ENCODE data around the gene DAP. TPM values are rescaled to one million over a fixed set of nuclear protein-coding genes. Genes with fewer than 3 reads are reported as not detected.

DAP gene
- total RNA-seq, 1 experiment from 2014 or later = 108 TPM

- ChIA-PET CTCF (no interaction called here), POLR2A (no interaction called here)
- no peaks in the 10 kb centered on the region for H3K27me3 ChIP-seq (ENCODE audit: control insufficient read depth, insufficient read depth, low read length)
- DNase-seq (ENCODE audit: low read depth, low spot score) (no peak), ATAC-seq (no peak)
- intact Hi-C loops (cut with micrococcal nuclease; ENCODE audit: unreplicated experiment) = loop anchor here (10.0 kb wide), 1 partner anchor 173 kb away; no protein-coding TSS in a partner anchor
- H3K36me3 ChIP-seq (ENCODE audit: control insufficient read depth, insufficient read depth, low read length) = no peaks in the 10 kb centered on the region
- no TSS peak for BruUV-seq (replicated peaks)
- in situ Hi-C loops (cut with HindIII; ENCODE audit: low pct_unique_long_range_greater_than_20kb, low sequenced_read_pairs) = no loop called here
- TF ChIP-seq, protein P1, sequence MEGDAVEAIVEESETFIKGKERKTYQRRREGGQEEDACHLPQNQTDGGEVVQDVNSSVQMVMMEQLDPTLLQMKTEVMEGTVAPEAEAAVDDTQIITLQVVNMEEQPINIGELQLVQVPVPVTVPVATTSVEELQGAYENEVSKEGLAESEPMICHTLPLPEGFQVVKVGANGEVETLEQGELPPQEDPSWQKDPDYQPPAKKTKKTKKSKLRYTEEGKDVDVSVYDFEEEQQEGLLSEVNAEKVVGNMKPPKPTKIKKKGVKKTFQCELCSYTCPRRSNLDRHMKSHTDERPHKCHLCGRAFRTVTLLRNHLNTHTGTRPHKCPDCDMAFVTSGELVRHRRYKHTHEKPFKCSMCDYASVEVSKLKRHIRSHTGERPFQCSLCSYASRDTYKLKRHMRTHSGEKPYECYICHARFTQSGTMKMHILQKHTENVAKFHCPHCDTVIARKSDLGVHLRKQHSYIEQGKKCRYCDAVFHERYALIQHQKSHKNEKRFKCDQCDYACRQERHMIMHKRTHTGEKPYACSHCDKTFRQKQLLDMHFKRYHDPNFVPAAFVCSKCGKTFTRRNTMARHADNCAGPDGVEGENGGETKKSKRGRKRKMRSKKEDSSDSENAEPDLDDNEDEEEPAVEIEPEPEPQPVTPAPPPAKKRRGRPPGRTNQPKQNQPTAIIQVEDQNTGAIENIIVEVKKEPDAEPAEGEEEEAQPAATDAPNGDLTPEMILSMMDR (IDR thresholded peaks at IDR 0.05) = no peak
- no peak for TF ChIP-seq REST (IDR thresholded peaks at IDR 0.05; ENCODE audit: insufficient read depth in 1 of 2, low read depth in 2 of 2, low read length in 1 of 2)
- no peak for TF ChIP-seq TCF7L2 (IDR thresholded peaks at IDR 0.05; ENCODE audit: low read depth, low read length)
- no peak for TF ChIP-seq POLR2AphosphoS5 (IDR thresholded peaks at IDR 0.05; ENCODE audit: low read depth, low read length)
- TF ChIP-seq SIN3A (IDR thresholded peaks at IDR 0.05; ENCODE audit: borderline replicate concordance, insufficient read depth, low read depth, low read length) = no peak
- no peaks in the 10 kb centered on the region for H3K9me3 ChIP-seq (ENCODE audit: control insufficient read depth, insufficient read depth, low read depth, low read length)
- H3K27ac ChIP-seq (ENCODE audit: low read length) = no peak overlapping the region
- H3K4me3 ChIP-seq (ENCODE audit: low read depth in 2 of 2, low read length in 2 of 2) = no peak overlapping the region
- peaks cover 8% of the 10 kb centered on the region for H3K4me1 ChIP-seq (ENCODE audit: control insufficient read depth, insufficient read depth, low read length)
These were observed 68.9 kb downstream of the DAP start for GRCh38 chr5:10691826-10692785.

GRCh38 chr5:10690460-10691440 lies 70.3 kb downstream of the DAP start:
- TF ChIP-seq, protein P1 (IDR thresholded peaks at IDR 0.05) = no peak
- no peak for TF ChIP-seq TCF7L2 (IDR thresholded peaks at IDR 0.05; ENCODE audit: low read depth, low read length)
- no peak for TF ChIP-seq POLR2AphosphoS5 (IDR thresholded peaks at IDR 0.05; ENCODE audit: low read depth, low read length)
- no peak for TF ChIP-seq SIN3A (IDR thresholded peaks at IDR 0.05; ENCODE audit: borderline replicate concordance, insufficient read depth, low read depth, low read length)
- TF ChIP-seq REST (IDR thresholded peaks at IDR 0.05; ENCODE audit: insufficient read depth in 1 of 2, low read depth in 2 of 2, low read length in 1 of 2) = no peak
- H3K27ac ChIP-seq (ENCODE audit: low read length) = no peak overlapping the region
- no peaks in the 10 kb centered on the region for H3K27me3 ChIP-seq (ENCODE audit: control insufficient read depth, insufficient read depth, low read length)
- CTCF ChIA-PET = interaction anchor here (0.6 to 0.9 kb wide), 2 partner anchors 12 to 244 kb away, joined by 3 to 5 read pairs; no protein-coding TSS in a partner anchor
- peaks cover 8% of the 10 kb centered on the region for H3K4me1 ChIP-seq (ENCODE audit: control insufficient read depth, insufficient read depth, low read length)
- in situ Hi-C loops (cut with HindIII; ENCODE audit: low pct_unique_long_range_greater_than_20kb, low sequenced_read_pairs) = no loop called here
- POLR2A ChIA-PET = interaction anchor here (0.7 kb wide), 1 partner anchor 214 kb away, joined by 3 read pairs; no protein-coding TSS in a partner anchor
- no TSS peak for BruUV-seq (replicated peaks)
- intact Hi-C loops (cut with micrococcal nuclease; ENCODE audit: unreplicated experiment) = loop anchor here (10.0 kb wide), 1 partner anchor 174 kb away; no protein-coding TSS in a partner anchor
- H3K9me3 ChIP-seq (ENCODE audit: control insufficient read depth, insufficient read depth, low read depth, low read length) = no peaks in the 10 kb centered on the region
- ATAC-seq = no peak
- no peak overlapping the region for H3K4me3 ChIP-seq (ENCODE audit: low read depth in 2 of 2, low read length in 2 of 2)
- no peaks in the 10 kb centered on the region for H3K36me3 ChIP-seq (ENCODE audit: control insufficient read depth, insufficient read depth, low read length)
- DNase-seq (ENCODE audit: low read depth, low spot score) = no peak
